ENCODE measurements around the gene USP21. TPM values are rescaled to one million over a fixed set of nuclear protein-coding genes. Genes with fewer than 3 reads are reported as not detected.

USP21 gene
- total RNA-seq, 1 experiment from 2014 or later, result 38.2 TPM

- no peak for DNase-seq
- H3K36me3 Mint-ChIP-seq (ENCODE audit: insufficient read depth, unreplicated experiment), result no peaks in the 10 kb centered on the region
- Histone ChIP-seq H3K27me3 (replicated peaks; ENCODE audit: control insufficient read depth, insufficient read depth, low read length) (no peaks in the 10 kb centered on the region), H3K9me3 (no peaks in the 10 kb centered on the region), H3K4me3 (ENCODE audit: low read depth, low read length) (no peak overlapping the region), H3K4me1 (no peaks in the 10 kb centered on the region), H3K36me3 (ENCODE audit: control insufficient read depth, insufficient read depth, low read length) (no peaks in the 10 kb centered on the region)
- ChIA-PET POLR2A (no interaction called here), CTCF (interaction anchor here (0.6 to 1.4 kb wide), 2 partner anchors 96 to 179 kb away, joined by 4 read pairs; no protein-coding TSS in a partner anchor)
- no peak overlapping the region for H3K27ac Mint-ChIP-seq (ENCODE audit: unreplicated experiment)
- BruUV-seq (replicated peaks), result no TSS peak
- no peaks in the 10 kb centered on the region for H3K9me3 Mint-ChIP-seq (ENCODE audit: unreplicated experiment)
- peaks cover 18% of the 10 kb centered on the region for H3K4me1 Mint-ChIP-seq (ENCODE audit: low read depth, unreplicated experiment)
- H3K4me3 Mint-ChIP-seq (ENCODE audit: unreplicated experiment), result no peak overlapping the region
- no peaks in the 10 kb centered on the region for H3K27me3 Mint-ChIP-seq (ENCODE audit: insufficient read depth, unreplicated experiment)
- no peak for TF ChIP-seq CTCF (IDR thresholded peaks at IDR 0.05; ENCODE audit: insufficient read depth in 1 of 2, low read depth in 1 of 2, low read length in 1 of 2, severe bottlenecking in 1 of 2, unreplicated experiment in 1 of 2)
- intact Hi-C loops (cut with micrococcal nuclease; ENCODE audit: unreplicated experiment), result no loop called here
Measured at GRCh38 chr1:161195171-161195570, 35.9 kb downstream of the USP21 start.

- intact Hi-C loops (cut with micrococcal nuclease; ENCODE audit: unreplicated experiment), result no loop called here
- H3K4me1 ChIP-seq, result no peaks in the 10 kb centered on the region; the same call in 1 of the 2 replicates
- no peaks in the 10 kb centered on the region for H3K9me3 Mint-ChIP-seq (ENCODE audit: unreplicated experiment)
- no TSS peak for BruUV-seq (replicated peaks)
- no peaks in the 10 kb centered on the region for H3K36me3 ChIP-seq (ENCODE audit: control insufficient read depth, insufficient read depth, low read length)
- H3K4me3 ChIP-seq (ENCODE audit: low read depth, low read length), result no peak overlapping the region
- H3K36me3 Mint-ChIP-seq (ENCODE audit: insufficient read depth, unreplicated experiment), result no peaks in the 10 kb centered on the region
- H3K27me3 ChIP-seq (replicated peaks; ENCODE audit: control insufficient read depth, insufficient read depth, low read length), result no peaks in the 10 kb centered on the region
- no peak overlapping the region for H3K4me3 Mint-ChIP-seq (ENCODE audit: unreplicated experiment)
- no peak overlapping the region for H3K27ac Mint-ChIP-seq (ENCODE audit: unreplicated experiment)
- CTCF ChIA-PET, result interaction anchor here (1.0 kb wide), 1 partner anchor 29 kb away, joined by 3 read pairs; no protein-coding TSS in a partner anchor
- TF ChIP-seq CTCF (IDR thresholded peaks at IDR 0.05; ENCODE audit: insufficient read depth in 1 of 2, low read depth in 1 of 2, low read length in 1 of 2, severe bottlenecking in 1 of 2, unreplicated experiment in 1 of 2), result no peak
- no peaks in the 10 kb centered on the region for H3K9me3 ChIP-seq
- POLR2A ChIA-PET, result no interaction called here
- DNase-seq, result no peak
- peaks cover 18% of the 10 kb centered on the region for H3K4me1 Mint-ChIP-seq (ENCODE audit: low read depth, unreplicated experiment)
- no peaks in the 10 kb centered on the region for H3K27me3 Mint-ChIP-seq (ENCODE audit: insufficient read depth, unreplicated experiment)
Measured at GRCh38 chr1:161196111-161196510, 36.8 kb downstream of the USP21 start.

DNA sequence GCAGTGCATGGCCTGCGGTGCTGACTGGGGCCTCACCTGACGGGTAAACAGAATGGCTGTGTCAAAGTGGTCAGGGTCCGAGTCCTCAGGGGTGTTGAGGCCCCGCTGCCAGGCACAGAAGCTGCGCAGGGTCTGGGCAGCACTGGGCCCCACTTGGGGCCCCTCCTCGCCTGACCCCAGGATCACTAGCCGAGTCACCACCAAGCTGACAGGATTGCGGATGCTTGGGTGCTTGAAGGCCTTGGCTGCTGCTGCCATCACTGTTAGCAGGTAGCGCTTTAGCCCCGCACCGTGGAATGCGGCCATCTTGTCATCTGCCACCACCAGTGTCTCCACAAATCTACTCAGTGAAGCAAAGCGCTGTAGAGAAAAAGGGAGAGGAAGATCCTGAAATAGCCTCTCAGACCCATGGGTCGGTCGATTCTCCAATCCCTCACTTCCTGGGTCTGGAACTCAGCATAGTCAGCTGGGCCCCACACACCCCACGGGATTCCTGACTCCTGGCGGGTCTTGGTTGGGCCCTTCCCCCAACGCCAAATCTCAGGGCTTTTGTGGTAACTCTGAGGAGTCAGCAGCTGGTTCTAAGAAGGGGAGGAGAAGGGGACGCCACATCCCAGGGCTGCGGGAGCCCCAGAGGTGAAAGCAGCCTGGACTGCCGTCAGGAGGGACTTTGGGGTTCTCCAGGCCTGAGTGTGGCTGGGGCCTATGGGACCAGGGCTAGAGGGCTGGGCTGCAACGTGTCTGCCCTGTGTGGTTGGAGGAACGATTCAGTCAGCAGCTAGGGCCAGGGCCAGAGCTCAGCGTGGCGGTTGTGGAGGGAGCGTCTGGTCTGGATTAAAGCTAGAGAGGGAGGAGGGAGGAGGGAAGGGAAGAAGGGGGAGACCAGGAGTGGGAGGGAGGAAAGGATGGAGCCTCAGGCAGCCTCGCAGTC, 37.5 kb downstream of the USP21 start:
- TF ChIP-seq CTCF (IDR thresholded peaks at IDR 0.05; ENCODE audit: insufficient read depth in 1 of 2, low read depth in 1 of 2, low read length in 1 of 2, severe bottlenecking in 1 of 2, unreplicated experiment in 1 of 2), result no peak
- POLR2A ChIA-PET, result no interaction called here
- peaks cover under 1% of the 10 kb centered on the region for H3K36me3 Mint-ChIP-seq (ENCODE audit: insufficient read depth, unreplicated experiment)
- peaks cover 25% of the 10 kb centered on the region for H3K4me1 Mint-ChIP-seq (ENCODE audit: low read depth, unreplicated experiment)
- intact Hi-C loops (cut with micrococcal nuclease; ENCODE audit: unreplicated experiment), result no loop called here
- no peak overlapping the region for H3K4me3 Mint-ChIP-seq (ENCODE audit: unreplicated experiment)
- CTCF ChIA-PET, result interaction anchor here (0.7 to 1.0 kb wide), 3 partner anchors 20 to 196 kb away, joined by 3 to 4 read pairs (median 4); partner anchors contain the start of gene B4GALT3
- no peak for DNase-seq
- H3K27me3 Mint-ChIP-seq (ENCODE audit: insufficient read depth, unreplicated experiment), result no peaks in the 10 kb centered on the region
- no peak overlapping the region for H3K27ac Mint-ChIP-seq (ENCODE audit: unreplicated experiment)
- BruUV-seq (replicated peaks), result no TSS peak
- Histone ChIP-seq H3K27me3 (replicated peaks; ENCODE audit: control insufficient read depth, insufficient read depth, low read length) (no peaks in the 10 kb centered on the region), H3K36me3 (ENCODE audit: control insufficient read depth, insufficient read depth, low read length) (no peaks in the 10 kb centered on the region), H3K4me3 (ENCODE audit: low read depth, low read length) (no peak overlapping the region), H3K9me3 (no peaks in the 10 kb centered on the region), H3K4me1 (peaks cover 6% of the 10 kb centered on the region; the same call in 1 of the 2 replicates)
- H3K9me3 Mint-ChIP-seq (ENCODE audit: unreplicated experiment), result no peaks in the 10 kb centered on the region
